Measurements from ENCODE around the gene ARMC8.

DNA sequence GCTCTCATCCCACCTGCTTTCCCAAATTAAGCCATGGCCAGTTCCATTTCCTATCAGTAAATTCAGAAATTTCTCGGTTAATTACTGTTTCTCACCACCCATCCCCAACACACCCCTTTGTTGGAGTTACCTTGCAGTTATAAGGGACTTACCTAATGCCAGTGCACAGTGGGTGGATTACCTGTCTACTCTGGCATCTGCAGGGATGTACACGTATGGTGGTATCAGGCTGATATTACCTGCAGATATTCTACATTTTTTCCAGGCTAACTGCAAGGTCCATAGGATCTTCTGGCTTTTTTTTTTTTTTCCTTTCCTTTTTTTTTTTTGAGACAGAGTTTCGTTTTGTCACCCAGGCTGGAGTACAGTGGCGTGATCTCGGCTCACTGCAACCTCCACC, 153.4 kb downstream of the ARMC8 start:
- TF ChIP-seq, protein P1, sequence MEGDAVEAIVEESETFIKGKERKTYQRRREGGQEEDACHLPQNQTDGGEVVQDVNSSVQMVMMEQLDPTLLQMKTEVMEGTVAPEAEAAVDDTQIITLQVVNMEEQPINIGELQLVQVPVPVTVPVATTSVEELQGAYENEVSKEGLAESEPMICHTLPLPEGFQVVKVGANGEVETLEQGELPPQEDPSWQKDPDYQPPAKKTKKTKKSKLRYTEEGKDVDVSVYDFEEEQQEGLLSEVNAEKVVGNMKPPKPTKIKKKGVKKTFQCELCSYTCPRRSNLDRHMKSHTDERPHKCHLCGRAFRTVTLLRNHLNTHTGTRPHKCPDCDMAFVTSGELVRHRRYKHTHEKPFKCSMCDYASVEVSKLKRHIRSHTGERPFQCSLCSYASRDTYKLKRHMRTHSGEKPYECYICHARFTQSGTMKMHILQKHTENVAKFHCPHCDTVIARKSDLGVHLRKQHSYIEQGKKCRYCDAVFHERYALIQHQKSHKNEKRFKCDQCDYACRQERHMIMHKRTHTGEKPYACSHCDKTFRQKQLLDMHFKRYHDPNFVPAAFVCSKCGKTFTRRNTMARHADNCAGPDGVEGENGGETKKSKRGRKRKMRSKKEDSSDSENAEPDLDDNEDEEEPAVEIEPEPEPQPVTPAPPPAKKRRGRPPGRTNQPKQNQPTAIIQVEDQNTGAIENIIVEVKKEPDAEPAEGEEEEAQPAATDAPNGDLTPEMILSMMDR (IDR thresholded peaks at IDR 0.05), result no peak
- TF ChIP-seq ZFP36 (IDR thresholded peaks at IDR 0.05; ENCODE audit: borderline replicate concordance, partially characterized antibody), result no peak
- no peak for TF ChIP-seq EP300 (IDR thresholded peaks at IDR 0.05)
